HG03097 (cell line): ENCODE measurements around the gene SLC26A5.
"Not testable (repeated sequence)": the region's sequence is repeated elsewhere in the genome, so short reads cannot be mapped to it uniquely, and the experiment has no call there.

Source experiments
- ATAC-seq: cut with Tn5 transposase; IDR thresholded peaks from one replicate; pipeline ENCODE4 v1.9.1; 2021; ENCODE audit not compliant: unreplicated experiment, low FRiP score

The SLC26A5 gene

GRCh38 chr7:103412151-103412550 is 33.9 kb downstream of the SLC26A5 start:
- ATAC-seq, result no peak

GRCh38 chr7:103405789-103406613 is 40.0 kb downstream of the SLC26A5 start:
- not testable (repeated sequence) for ATAC-seq

- ATAC-seq, result not testable (repeated sequence)
These were observed 46.3 kb downstream of the SLC26A5 start for GRCh38 chr7:103399687-103400086.

- ATAC-seq, result no peak
These were observed 47.4 kb downstream of the SLC26A5 start for GRCh38 chr7:103398483-103399127.

GRCh38 chr7:103396471-103396870 is 49.5 kb downstream of the SLC26A5 start:
- ATAC-seq, result no peak

GRCh38 chr7:103395071-103395470 is 50.9 kb downstream of the SLC26A5 start:
- no peak for ATAC-seq

GRCh38 chr7:103394566-103394965 is 51.4 kb downstream of the SLC26A5 start:
- no peak for ATAC-seq

GRCh38 chr7:103391976-103392375 is 54.0 kb downstream of the SLC26A5 start:
- ATAC-seq, result no peak

- ATAC-seq, result no peak
These were observed 54.9 kb downstream of the SLC26A5 start for GRCh38 chr7:103391150-103391549.

GRCh38 chr7:103389263-103389662 is 56.7 kb downstream of the SLC26A5 start:
- no peak for ATAC-seq

- ATAC-seq, result no peak
These were observed 57.4 kb downstream of the SLC26A5 start for GRCh38 chr7:103388469-103389140.

- no peak for ATAC-seq
These were observed 58.8 kb downstream of the SLC26A5 start for GRCh38 chr7:103387242-103387641.

- no peak for ATAC-seq
These were observed 64.0 kb downstream of the SLC26A5 start for GRCh38 chr7:103382032-103382402.

- no peak for ATAC-seq
These were observed 64.6 kb downstream of the SLC26A5 start for GRCh38 chr7:103381280-103382031.

GRCh38 chr7:103380395-103381191 is 65.4 kb downstream of the SLC26A5 start:
- ATAC-seq, result no peak

GRCh38 chr7:103379270-103379975 is 66.6 kb downstream of the SLC26A5 start:
- no peak for ATAC-seq

GRCh38 chr7:103373866-103374643 is 72.0 kb downstream of the SLC26A5 start:
- no peak for ATAC-seq

GRCh38 chr7:103369432-103369831 is 76.6 kb downstream of the SLC26A5 start:
- no peak for ATAC-seq

- no peak for ATAC-seq
These were observed 96.2 kb downstream of the SLC26A5 start for GRCh38 chr7:103349805-103350204.
